Stimulated activated CD4-positive, alpha-beta T cell treated with anti-CD3 and anti-CD28 coated beads, Interleukin-4, amount 100 ng/mL, for 1 hour (primary cell): ENCODE data around the gene OR5H2.
A peak's percentile ranks its signal among the peaks of the same experiment; 100 is the strongest.
"Not testable (repeated sequence)": the region's sequence is repeated elsewhere in the genome, so short reads cannot be mapped to it uniquely, and the experiment has no call there.

Source experiments
- DNase-seq: peaks from one replicate; pipeline ENCODE4 v3.0.0-alpha.2; 2020

OR5H2 gene

DNA sequence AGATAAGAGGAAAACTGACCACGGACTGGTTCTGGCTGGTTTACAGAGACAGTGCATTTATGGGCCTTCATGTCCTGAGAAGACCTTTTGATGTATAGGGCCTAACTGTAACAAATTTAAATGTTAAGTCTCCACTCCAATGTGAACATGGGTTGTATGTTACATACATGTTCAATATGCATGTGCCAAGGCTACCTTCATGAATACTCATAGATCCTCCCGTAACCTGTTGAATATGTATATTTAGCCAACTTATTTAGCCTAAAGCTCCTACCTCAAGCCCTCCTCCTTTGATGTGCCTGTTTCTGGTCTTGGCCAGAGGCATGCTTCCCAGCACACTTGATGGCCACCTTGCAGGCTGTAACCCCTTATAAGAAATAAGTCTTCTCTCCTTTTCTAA lies at the start of gene OR5H2:
TSS of gene OR5H2 (plus strand) at position 301 of the 400 bp plus-strand sequence. CDS start 398 bp downstream, outside the sequence.
- no peak for DNase-seq

- no peak for DNase-seq
Observed at GRCh38 chr3:98233468-98233867, 48.8 kb upstream of the OR5H2 start.

DNA sequence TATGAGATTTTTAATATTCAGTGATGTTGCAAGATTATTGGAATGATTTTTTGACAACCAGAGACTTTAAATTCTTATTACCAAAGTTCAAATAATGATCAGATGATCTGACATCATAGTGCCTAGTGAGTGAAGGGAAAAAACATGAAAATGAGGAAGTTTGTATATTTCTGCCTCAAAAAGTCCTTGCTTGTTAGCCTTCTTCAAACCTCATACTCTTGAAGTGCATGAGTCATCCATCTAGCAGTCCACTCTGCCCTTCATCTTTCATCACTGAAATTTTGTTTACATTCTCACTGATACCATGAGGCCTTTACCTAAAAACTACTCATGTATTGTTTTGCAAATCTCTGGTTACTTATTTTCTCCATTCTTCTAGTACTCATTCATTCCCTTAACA lies 42.2 kb upstream of the OR5H2 start:
- DNase-seq, result no peak

GRCh38 chr3:98242155-98242554 lies 40.1 kb upstream of the OR5H2 start:
- no peak for DNase-seq

DNA sequence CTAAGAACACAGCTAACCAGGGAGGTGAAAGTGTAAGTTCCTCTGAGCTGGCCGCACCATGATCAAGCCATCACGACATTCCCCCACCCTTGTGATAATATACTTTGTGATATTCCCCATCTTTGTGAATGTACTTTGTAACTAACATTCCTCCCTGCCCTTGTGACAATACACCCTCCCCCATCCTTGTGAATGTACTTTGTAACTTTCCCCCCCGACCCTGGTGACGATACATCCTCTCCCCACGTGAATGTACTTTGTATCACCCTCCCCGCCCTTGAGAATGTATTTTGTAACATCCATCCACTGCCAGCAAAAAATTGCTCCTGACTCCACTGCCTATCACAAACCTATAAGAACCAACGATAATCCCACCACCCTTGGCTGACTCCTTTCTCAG lies 38.5 kb upstream of the OR5H2 start:
- DNase-seq, result no peak

DNA sequence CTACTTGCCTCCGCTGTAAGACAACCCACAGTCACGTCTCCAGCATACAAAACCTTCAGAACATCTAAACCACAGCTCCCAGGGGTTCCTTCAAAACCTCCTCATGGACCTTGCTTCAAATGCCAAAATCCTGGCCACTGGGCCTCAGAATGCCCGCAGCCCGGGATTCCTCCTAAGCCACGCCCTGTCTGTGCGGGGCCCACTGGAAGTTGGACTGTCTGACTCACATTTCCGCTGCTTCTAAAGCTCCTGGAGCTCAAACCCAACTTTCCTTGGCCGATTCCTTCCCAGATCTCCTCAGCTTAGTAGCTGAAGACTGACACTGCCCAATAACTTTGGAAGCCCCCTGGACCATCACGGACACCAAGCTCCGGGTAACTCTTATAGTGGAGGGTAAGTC lies 36.2 kb upstream of the OR5H2 start:
- no peak for DNase-seq

GRCh38 chr3:98256026-98256425 lies 26.3 kb upstream of the OR5H2 start:
- DNase-seq, result not testable (repeated sequence)

GRCh38 chr3:98259707-98260106 lies 22.6 kb upstream of the OR5H2 start:
- no peak for DNase-seq

DNA sequence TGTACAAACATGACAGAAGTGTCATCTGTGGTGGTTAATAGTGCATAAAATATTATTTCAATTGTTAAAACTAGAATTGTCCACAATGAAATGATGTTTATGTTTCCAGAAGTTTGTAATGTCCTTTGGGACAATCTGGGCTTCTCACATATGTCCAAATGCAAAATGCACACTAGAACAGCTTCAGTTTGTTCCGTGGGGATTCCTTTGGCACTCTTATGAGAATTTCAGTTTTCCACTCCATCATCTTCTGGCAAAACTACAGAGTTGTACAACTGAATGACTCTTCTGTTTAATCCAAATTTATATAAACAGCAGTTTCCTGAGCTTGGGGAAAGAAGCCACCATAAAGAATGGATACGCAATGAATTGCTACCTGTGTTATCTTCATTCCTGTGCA lies 20.3 kb upstream of the OR5H2 start:
- DNase-seq, result no peak

DNA sequence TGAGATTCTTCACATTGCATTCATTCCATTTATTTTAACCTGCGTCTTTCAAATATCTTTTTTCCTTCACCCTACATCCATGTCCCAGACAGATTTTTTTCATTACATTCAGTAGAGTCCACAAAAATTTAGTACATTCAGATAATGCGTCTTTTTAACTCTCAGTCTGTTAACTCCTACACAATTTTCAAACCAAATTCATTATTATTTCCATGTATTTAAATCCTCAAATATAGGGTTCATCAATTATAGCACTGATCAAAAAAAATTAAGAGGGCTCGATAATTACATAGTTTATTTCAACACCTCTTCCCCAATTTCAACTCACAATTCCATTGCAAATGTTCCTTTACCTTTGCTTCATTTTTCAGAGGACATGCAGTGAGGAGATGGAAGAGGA lies 18.4 kb upstream of the OR5H2 start, which contains the start of gene OR5H6:
TSS of gene OR5H6 (plus strand) at position 301 of the 400 bp plus-strand sequence. CDS start at position 390, 89 bp downstream.
- no peak for DNase-seq

GRCh38 chr3:98269846-98270245 lies 12.5 kb upstream of the OR5H2 start:
- DNase-seq, result no peak

- no peak for DNase-seq
Observed at GRCh38 chr3:98272126-98272525, 10.2 kb upstream of the OR5H2 start.

GRCh38 chr3:98274914-98275313 lies 7.4 kb upstream of the OR5H2 start:
- DNase-seq, result no peak

- no peak for DNase-seq
Observed at GRCh38 chr3:98290916-98291315, 8.6 kb downstream of the OR5H2 start.

- no peak for DNase-seq
Observed at GRCh38 chr3:98291332-98291957, 9.1 kb downstream of the OR5H2 start.

- no peak for DNase-seq
Observed at GRCh38 chr3:98322101-98322500, 39.8 kb downstream of the OR5H2 start.

GRCh38 chr3:98322686-98323085 lies 40.4 kb downstream of the OR5H2 start:
- DNase-seq, result no peak

- DNase-seq, result no peak
Observed at GRCh38 chr3:98323425-98323824, 41.1 kb downstream of the OR5H2 start.

DNA sequence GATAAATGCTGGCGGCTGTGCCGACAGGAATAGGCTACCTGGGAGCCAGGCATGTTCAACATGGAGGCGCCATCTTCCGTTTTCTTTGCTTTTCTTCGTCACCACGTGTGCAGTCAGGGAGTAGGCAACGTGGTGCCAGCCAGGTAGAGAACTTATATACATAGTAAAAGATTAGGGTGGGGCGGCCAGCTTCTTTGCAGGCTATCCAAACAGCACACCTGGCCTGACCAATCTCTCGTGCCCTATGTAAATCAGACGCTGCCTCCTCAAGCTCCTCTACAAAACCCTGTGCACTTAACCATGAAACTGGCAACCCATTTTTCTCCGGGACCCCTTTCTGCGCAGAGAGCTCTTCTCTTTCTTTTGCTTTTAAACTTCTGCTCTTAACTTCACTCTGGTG lies 42.8 kb downstream of the OR5H2 start:
- no peak for DNase-seq

DNA sequence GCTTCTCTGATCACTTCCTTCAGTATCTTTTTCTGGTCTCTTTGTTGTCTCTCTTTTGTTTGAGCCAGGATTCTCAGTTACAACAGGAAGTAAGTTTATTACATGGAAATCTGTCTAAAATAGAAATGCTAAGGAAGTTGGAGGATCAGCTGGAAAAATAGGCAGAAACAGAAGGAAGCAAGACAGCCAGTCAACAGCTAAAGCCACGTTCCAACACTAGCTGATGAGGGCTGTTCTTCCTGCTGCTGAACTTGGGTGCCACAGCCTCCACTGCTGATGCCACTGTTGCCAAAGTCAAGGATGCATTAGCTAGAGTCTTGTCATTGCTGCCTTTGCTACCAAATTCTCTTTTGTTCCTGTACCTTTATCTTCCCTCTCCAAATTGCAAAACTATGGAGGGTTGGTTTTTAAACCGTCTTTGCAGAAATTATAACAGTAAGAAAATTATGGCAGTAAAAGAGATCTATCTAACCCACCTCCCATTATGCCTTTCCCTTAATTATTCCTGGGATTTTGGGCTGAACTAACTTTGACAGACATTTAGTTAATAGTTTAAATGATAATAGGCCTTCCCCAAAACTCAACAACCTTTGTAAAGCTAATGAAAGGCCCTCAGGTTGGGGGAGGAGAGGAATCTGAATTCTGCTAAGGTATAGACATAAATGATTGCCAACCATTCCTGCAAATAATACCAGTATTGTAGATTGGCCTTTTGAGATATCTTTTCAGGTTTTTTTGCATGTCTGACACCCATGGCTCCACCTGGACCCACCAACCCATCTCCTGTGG lies 44.0 kb downstream of the OR5H2 start:
- DNase-seq, result no peak

DNA sequence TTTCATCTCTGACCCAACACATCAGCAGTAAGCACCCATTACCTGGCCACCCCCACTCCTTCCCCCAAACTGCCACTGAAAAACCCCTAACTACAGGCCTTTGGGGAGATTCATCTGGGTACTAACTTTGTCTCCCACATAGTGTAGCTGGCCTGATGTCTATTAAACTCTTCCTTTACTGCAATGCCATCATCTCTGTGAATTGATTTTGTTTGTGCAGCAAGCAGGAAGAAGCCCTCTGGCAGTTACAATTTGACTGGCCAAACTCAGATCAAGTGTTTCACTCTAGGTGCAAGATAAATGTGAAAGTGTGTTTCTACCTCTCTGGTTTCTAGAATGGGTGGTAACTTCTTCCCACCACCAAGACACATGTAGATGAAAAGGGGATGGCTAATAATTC lies 44.6 kb downstream of the OR5H2 start:
- no peak for DNase-seq

GRCh38 chr3:98328933-98329332 lies 46.6 kb downstream of the OR5H2 start:
- no peak for DNase-seq

DNA sequence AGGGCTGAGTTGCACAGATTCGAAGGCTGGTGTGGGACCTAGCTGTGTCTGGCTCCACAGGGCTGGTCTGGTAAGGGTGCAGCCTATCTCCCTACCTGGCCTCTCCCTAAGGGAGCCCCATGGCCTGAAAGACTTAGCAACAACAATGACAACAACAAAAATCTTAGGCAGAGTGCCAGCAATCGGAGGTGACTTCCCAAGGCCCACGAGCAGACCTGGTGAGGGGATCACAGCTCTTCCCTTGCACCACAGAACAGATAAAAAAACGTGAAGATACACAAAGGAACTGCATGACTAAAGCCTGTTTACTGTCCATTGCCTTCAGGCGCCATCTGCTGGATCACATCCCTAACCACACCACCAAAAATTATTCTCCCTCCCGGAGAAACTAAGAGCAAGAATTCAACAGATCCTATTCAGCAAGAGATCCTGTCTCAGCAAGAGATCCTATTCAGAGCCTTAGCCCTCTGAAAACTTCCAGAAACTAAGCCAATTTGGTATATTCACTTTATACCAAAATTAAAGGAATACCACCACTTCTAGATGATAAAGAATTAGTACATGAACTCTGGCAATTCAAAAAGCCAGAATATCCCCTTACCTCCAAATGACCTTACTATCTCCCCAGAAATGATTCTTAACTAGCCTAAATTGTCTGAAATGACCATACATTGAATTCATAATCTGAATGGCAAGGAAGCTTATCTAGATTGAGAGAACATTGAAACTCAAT lies 47.3 kb downstream of the OR5H2 start:
- peak; percentile 32 for DNase-seq

- no peak for DNase-seq
Observed at GRCh38 chr3:98331329-98331728, 49.0 kb downstream of the OR5H2 start.
